Cardiac fibroblast (primary cell): ENCODE data around the gene UST.

ENCODE experiments used
- DNase-seq, 2 donors: peaks; one replicate each; pipeline versions ENCODE4 v3.0.0 to v3.0.0-alpha.2; 2010; ENCODE audit warnings: low read depth in 2 of 2
- H3K4me3 ChIP-seq, 2 donors: replicated peaks in 1 of 2; 1 replicate in 1 of 2; 2 replicates in 1 of 2; pipeline ENCODE4 v1.5.1; 2011; ENCODE audit warnings: low read depth in 2 of 2, low read length in 2 of 2, mild to moderate bottlenecking in 2 of 2, moderate library complexity in 1 of 2
- TF ChIP-seq, protein P1 (sequence below): IDR thresholded peaks from one replicate; pipeline ENCODE4 v1.5.1; 2011; ENCODE audit warnings: low read depth, mild to moderate bottlenecking, low read length, inconsistent platforms

Gene UST

DNA sequence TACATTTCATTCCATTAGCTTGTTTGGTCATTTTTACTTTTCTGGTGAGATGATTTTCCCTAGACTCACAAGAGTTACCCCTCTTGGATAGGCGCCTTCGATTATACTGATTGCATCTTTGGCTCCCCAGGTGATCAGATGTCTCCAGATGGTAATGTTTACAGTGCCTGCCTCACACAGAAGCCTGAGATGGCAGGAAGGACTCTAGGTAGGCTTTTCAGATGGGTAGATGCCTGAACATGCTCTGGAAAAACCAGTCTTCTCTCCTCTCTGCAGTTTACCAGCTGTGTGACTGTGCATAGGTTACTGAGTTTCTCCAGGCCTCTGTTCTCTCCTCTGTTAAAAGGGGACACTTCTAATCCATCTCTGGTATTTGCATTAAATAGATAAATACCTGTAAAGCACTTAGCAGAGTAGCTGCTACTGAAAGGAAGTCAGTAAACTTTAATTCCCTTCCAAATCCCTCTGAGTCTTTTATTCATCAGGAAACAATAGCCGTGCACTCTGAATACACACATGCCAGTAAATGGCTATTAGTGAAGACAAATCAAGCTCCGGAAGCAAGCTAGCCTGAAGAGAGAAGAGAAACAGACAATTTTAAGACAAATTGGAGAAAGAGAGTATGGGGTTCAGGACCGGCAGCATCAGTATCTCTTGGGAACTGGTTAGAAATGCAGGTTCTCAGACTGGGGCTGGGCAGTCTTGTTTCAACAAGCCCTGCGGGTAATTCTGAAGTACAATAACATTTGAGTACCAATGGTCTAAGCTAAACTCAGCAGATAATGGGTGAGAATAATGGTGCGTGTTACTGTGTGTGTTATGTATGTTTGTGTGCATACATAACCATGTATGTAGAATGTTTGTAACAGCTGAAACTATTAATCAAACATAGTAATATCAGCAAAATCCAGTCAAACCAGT, 139.4 kb downstream of the UST start:
- DNase-seq = no peak
- H3K4me3 ChIP-seq = no peak overlapping the region
- TF ChIP-seq, protein P1, sequence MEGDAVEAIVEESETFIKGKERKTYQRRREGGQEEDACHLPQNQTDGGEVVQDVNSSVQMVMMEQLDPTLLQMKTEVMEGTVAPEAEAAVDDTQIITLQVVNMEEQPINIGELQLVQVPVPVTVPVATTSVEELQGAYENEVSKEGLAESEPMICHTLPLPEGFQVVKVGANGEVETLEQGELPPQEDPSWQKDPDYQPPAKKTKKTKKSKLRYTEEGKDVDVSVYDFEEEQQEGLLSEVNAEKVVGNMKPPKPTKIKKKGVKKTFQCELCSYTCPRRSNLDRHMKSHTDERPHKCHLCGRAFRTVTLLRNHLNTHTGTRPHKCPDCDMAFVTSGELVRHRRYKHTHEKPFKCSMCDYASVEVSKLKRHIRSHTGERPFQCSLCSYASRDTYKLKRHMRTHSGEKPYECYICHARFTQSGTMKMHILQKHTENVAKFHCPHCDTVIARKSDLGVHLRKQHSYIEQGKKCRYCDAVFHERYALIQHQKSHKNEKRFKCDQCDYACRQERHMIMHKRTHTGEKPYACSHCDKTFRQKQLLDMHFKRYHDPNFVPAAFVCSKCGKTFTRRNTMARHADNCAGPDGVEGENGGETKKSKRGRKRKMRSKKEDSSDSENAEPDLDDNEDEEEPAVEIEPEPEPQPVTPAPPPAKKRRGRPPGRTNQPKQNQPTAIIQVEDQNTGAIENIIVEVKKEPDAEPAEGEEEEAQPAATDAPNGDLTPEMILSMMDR = no peak

DNA sequence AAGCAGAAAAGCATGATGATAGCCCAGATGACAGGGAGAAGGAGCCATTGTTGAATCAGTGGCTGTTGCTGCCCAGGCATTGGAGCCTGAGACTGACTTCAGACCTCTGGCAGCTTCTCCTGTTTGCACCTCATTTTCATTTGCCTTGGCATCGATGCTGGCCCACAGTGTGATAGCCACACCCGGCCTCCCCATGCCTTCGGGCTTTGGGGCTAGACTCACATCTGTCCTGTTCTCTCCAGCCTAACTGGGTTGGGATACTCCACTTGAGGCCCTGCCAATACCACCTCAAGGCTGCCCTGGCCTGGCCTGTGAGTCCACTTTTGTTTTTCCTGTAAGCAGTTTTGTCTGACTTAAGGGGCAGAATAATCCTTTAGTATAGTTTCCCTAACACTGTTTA, 140.4 kb downstream of the UST start:
- TF ChIP-seq, protein P1 = no peak
- H3K4me3 ChIP-seq = no peak overlapping the region
- DNase-seq = no peak

DNA sequence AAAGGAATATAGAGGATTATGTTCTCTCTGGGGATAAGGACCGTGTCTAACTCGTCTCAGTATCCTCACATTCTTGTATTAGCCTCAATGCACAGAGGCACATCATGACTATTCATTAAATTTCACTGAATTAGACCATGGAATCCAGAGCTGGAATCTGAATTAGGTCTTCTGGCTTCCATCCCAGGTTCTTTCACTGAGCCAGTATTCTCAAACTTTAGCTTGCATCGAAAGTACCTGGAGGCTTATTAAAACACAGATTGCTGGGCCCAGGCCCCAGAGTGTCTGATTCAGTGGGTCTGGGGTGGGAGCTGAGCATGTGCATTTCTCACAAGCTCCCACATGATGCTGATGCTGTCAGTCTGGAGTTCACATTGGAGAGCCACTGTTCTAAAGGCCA, 142.0 kb downstream of the UST start:
- no peak overlapping the region for H3K4me3 ChIP-seq
- TF ChIP-seq, protein P1 = no peak
- peak in 1 of 2 donors; percentile 43 for DNase-seq

DNA sequence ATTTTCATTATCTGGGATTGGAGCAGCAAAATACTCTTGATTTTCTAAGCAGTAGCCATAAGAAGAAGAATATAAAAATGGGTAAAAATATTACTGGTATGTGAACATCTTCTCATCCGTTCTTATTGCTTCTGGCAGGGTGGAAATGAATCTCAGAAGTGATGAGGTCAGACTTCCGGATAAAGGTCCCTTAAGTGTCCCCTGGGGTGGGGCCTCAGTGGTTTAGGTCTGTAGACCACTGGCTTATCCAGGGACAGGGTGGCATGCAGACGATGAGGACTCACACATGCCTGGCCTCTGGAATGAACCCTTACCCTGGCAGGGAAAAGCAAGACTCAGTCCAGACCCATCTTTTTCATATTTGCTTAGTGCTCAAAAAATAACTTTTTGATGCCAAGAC, 143.3 kb downstream of the UST start:
- H3K4me3 ChIP-seq = no peak overlapping the region
- TF ChIP-seq, protein P1 = no peak

DNA sequence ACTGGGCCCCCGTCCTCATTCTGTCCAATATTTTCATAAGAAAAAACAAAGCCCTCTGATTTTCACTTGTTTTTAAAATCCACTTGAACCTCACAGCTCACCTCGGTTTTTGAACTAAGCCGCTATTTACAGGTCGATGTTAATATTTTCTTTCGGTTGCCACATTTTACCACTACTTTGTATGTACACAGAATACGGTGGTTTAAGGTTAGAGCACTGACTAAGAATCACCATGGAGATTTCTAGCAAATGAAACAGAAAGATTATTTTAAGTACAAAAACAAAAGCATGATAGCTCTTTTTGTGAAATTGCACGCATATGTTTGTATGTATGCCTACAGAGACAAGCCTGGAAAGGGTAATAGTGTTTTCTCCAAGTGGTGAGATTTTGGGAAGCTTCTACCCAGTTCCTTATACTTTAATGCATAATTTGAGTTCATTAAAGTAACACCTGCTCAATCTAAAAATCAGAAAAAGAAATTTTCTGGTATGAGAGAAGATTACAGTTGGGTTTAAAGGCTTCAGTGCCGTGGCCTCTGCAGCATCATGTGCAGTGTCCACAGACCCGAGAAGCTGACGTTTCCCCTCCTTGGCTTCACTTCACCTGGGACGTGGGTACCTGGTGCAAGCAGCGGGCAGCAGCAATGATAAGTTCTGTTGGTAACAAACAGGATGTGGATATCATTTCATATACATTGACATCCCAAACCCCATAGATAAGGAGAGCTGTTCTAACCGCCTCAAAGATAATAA, 144.0 kb downstream of the UST start:
- TF ChIP-seq, protein P1 = no peak
- no peak overlapping the region for H3K4me3 ChIP-seq
- DNase-seq = peak in 1 of 2 donors; percentile 26

More for the DNA sequence above, 143.3 kb downstream of the UST start:
- peak in 1 of 2 donors; percentile 31 for DNase-seq

DNA sequence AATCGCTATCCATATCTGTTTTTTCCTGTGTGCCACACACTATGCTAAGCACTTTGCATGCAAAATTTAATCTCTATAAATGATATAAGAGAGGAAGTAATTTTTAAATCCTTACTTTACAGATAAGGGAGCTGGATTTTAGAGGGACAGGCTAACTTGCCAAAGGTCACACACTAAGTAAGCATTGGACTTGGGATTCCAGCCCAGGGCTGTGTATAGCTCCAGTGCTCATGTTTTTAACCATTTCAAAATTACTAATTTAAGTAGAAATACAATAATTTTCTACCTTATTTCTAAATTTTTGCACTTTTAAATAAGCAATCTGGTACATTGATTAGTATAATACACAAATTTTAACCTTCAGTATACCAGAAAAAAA, 144.6 kb downstream of the UST start:
- H3K4me3 ChIP-seq = no peak overlapping the region
- TF ChIP-seq, protein P1 = no peak
- DNase-seq = no peak
